ENCODE data around the gene PSTK.

The PSTK gene

DNA sequence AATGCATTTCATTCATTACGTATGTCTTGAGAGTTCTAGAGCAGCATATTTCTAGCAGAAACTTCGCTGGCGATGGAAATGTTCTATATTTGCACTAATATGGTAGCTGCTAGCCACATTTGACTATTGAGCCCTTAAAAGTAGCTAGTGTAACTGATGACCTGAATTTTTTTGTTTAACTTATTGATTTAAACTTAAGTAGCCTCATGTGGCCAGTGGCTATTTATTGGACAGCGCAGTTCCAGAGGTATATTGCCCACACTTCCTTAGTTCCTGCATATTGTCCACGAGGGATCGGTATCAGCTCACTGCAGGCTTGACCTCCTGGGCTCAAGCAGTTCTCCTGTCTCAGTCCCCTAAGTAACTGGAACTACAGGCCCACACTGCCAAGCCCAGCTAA, 3.7 kb downstream of the PSTK start:
- Histone ChIP-seq H3K9me2 (replicated peaks; ENCODE audit: low read depth, low read length) (no peaks in the 10 kb centered on the region), H3K9me3 (ENCODE audit: insufficient read depth, low read depth, low read length) (no peaks in the 10 kb centered on the region), H3K36me3 (ENCODE audit: insufficient read depth, low read length) (peaks cover 3% of the 10 kb centered on the region; the same call in 1 of the 2 replicates), H3K4me2 (ENCODE audit: low read depth, low read length, poor library complexity, severe bottlenecking) (no peak overlapping the region), H3K9ac (ENCODE audit: low read depth, low read length, poor library complexity, severe bottlenecking) (no peak overlapping the region), H4K20me1 (ENCODE audit: insufficient read depth, low read length, poor library complexity, severe bottlenecking) (no peaks in the 10 kb centered on the region), H3K27me3 (ENCODE audit: insufficient read depth, low read length, poor library complexity, severe bottlenecking) (no peaks in the 10 kb centered on the region), H3F3A (ENCODE audit: low read depth) (no peaks in the 10 kb centered on the region), H3K4me3 (ENCODE audit: low read length, poor library complexity, severe bottlenecking) (no peak overlapping the region), H3K79me2 (ENCODE audit: insufficient read depth, low read length) (no peaks in the 10 kb centered on the region), H3K4me1 (ENCODE audit: insufficient read depth, low read length, poor library complexity, severe bottlenecking) (peaks cover 17% of the 10 kb centered on the region), H2AFZ (ENCODE audit: low read length) (no peak overlapping the region)
- TF ChIP-seq CTCF (conservative IDR thresholded peaks at IDR 0.05; ENCODE audit: low read length): no peak
- TF ChIP-seq EZH2phosphoT487 (IDR thresholded peaks at IDR 0.05; ENCODE audit: borderline replicate concordance): no peak

DNA sequence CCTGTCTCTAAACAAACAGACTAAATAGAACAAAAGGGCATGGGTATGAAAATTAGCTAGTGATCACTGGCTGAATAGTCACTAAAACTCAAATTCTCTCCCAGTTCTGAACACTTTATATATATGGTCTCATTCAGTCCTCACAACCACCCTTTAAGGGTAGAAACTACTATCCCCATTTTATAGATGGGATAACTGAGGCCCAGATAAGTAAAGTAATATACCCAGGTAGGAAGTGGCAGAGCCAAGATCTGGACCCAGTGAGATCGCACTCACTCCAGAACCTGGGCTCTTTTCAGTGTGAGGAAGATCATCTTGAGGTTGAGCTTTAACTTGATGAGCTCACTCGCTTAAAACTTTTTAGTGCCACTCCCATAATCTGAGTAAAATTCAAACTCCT, 4.5 kb downstream of the PSTK start:
- Histone ChIP-seq H3K9me2 (replicated peaks; ENCODE audit: low read depth, low read length) (no peaks in the 10 kb centered on the region), H3K9me3 (ENCODE audit: insufficient read depth, low read depth, low read length) (no peaks in the 10 kb centered on the region), H3K4me2 (ENCODE audit: low read depth, low read length, poor library complexity, severe bottlenecking) (no peak overlapping the region), H2AFZ (ENCODE audit: low read length) (no peak overlapping the region), H3K79me2 (ENCODE audit: insufficient read depth, low read length) (no peaks in the 10 kb centered on the region), H4K20me1 (ENCODE audit: insufficient read depth, low read length, poor library complexity, severe bottlenecking) (no peaks in the 10 kb centered on the region), H3K4me3 (ENCODE audit: low read length, poor library complexity, severe bottlenecking) (no peak overlapping the region), H3K27me3 (ENCODE audit: insufficient read depth, low read length, poor library complexity, severe bottlenecking) (no peaks in the 10 kb centered on the region), H3F3A (ENCODE audit: low read depth) (no peaks in the 10 kb centered on the region), H3K4me1 (ENCODE audit: insufficient read depth, low read length, poor library complexity, severe bottlenecking) (peaks cover 15% of the 10 kb centered on the region), H3K9ac (ENCODE audit: low read depth, low read length, poor library complexity, severe bottlenecking) (no peak overlapping the region), H3K36me3 (ENCODE audit: insufficient read depth, low read length) (peaks cover 3% of the 10 kb centered on the region; the same call in 1 of the 2 replicates)
- TF ChIP-seq CTCF (conservative IDR thresholded peaks at IDR 0.05; ENCODE audit: low read length) (no peak), EZH2phosphoT487 (IDR thresholded peaks at IDR 0.05; ENCODE audit: borderline replicate concordance) (no peak)

- H3K79me2 ChIP-seq (ENCODE audit: insufficient read depth, low read length): no peaks in the 10 kb centered on the region
- H3F3A ChIP-seq (ENCODE audit: low read depth): no peaks in the 10 kb centered on the region
- peaks cover 3% of the 10 kb centered on the region; the same call in 1 of the 2 replicates for H3K36me3 ChIP-seq (ENCODE audit: insufficient read depth, low read length)
- no peak overlapping the region for H3K4me2 ChIP-seq (ENCODE audit: low read depth, low read length, poor library complexity, severe bottlenecking)
- no peaks in the 10 kb centered on the region for H3K9me2 ChIP-seq (replicated peaks; ENCODE audit: low read depth, low read length)
- H3K9me3 ChIP-seq (ENCODE audit: insufficient read depth, low read depth, low read length): no peaks in the 10 kb centered on the region
- H3K4me1 ChIP-seq (ENCODE audit: insufficient read depth, low read length, poor library complexity, severe bottlenecking): peaks cover 4% of the 10 kb centered on the region
- no peak overlapping the region for H3K4me3 ChIP-seq (ENCODE audit: low read length, poor library complexity, severe bottlenecking)
- no peak overlapping the region for H2AFZ ChIP-seq (ENCODE audit: low read length)
- H4K20me1 ChIP-seq (ENCODE audit: insufficient read depth, low read length, poor library complexity, severe bottlenecking): no peaks in the 10 kb centered on the region
- no peaks in the 10 kb centered on the region for H3K27me3 ChIP-seq (ENCODE audit: insufficient read depth, low read length, poor library complexity, severe bottlenecking)
- no peak overlapping the region for H3K9ac ChIP-seq (ENCODE audit: low read depth, low read length, poor library complexity, severe bottlenecking)
- TF ChIP-seq EZH2phosphoT487 (IDR thresholded peaks at IDR 0.05; ENCODE audit: borderline replicate concordance): no peak
- TF ChIP-seq CTCF (conservative IDR thresholded peaks at IDR 0.05; ENCODE audit: low read length): no peak
These were observed 6.1 kb downstream of the PSTK start for GRCh38 chr10:122986335-122986734.
